SIG-M5 treated with dmso at 0.1 percent for 504 hours (cell line): ENCODE results near the gene KIRREL3.
A peak's percentile ranks its signal among the peaks of the same experiment; 100 is the strongest.

ENCODE experiments used
- DNase-seq: peaks from one replicate; lab custom pipeline; 2025; ENCODE audit not compliant: unreplicated experiment; lab: John Stamatoyannopoulos, UW

KIRREL3 gene

DNA sequence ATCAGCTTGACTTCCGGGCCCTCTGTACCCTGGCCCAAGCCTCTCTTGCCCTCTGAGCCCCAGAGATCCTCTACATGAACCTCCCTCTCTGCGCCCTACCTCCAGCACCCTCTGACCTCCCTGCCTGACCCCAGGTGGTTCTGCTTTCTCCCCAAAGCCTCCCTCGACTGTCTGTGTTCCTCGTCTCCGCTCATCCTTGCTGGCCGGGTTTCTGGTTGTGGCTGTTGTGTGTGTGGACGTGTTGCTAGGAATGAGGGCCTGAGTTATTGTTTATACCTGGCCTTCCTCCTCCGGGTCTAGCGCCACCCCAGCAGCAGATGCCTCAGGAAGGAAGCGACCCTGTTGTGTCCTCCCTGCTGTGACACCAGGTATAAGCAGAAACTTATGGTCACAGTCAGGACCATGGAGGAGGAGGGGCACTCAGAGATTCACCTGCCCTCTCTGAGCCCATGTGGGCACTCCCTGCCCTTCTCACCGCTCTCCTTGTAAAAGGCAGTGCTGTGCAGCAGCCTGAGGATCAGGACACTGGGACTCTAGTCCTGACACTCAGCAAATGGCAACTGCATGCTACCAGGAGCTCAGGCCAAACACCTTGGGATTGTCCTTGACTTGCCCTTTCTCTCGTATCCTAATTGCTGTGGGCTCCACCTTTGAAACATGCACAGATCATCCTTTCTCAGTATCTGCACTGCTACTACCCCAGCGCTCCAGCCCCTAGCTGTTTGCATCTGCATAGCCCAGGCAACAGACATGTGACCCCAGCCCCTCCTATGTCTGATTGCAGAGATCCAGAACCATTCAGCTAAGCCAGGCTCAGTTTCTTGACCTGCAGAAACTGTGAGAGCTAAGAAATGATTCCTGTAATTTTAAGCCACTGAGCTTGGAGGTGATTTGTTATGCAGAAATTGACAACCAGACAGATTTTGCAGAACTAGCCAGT is 505.0 kb downstream of the KIRREL3 start:
- DNase-seq = no peak

DNA sequence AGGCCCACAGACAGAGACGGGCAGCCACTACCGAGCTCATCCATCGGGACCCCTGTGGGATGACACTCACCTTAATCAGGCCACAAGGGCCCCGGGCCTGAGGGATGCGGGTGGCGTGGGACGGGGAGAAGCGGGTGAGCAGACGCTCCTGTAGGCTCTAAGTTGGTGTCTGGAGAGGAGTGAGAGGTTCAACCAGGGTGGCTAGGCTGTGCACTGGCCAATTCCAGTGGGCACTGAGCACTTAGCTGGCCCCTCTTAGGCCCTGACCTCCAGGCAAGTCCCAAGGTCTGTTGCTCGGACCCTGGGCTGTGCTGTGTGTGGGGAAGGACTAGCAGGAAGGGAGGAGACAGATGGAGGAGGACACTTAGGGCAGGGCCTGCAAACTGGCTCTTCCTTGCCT is 505.7 kb downstream of the KIRREL3 start:
- DNase-seq = no peak

DNA sequence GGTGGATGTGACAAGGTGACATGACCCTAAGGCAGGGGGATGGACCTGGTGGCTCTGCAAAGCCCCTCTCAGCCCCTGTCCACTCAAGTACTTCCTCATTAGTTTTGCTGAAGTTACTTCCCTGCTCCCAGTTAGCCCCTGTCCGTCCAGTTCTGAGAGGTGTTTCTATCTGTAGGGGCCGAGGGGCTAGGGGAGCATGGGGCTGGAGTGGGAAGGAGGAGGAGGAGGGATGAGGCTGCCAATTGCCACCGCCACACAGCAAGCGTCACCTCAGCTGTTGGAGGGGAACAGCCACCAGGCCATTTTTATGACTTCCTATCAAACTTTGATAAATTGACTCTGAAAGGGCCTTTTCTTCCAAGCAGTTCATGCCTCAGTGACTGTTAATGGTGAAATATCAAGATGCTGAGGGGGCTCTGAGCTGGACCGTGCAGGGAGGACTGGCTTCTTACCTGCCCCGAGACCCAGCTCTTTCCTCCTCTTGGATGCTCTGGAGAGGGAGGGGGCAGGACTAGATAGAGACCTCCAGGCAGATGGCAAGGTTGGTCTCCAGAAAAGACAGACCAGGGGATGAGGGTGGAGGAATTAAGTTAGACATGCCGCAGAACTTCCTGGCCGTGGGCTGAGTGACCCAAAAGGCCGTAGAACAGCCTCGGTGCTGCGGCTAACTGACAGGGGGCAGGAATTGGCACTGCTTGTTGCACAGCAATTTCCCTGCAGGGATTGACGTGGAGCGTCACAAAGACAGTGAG is 508.1 kb downstream of the KIRREL3 start:
- no peak for DNase-seq

DNA sequence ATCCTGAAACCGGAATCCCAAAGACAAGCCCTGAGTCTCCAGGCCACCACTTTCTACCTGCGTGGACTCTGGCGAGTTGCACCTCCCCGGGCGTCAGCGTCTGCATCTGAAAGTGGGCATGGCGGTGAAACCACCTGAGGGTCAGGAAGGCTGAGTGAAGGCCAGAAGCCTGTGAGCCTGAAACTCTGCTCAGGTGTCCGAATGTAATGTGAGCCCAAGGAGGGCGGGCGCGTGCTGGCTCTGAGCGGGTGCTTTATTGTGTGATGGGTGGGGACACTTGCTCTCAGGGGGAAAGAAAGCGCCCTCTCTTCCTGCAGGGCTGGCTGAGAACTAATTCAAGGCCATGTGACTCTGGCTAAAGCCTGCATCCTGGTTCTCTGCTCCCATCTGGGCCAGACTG is 509.5 kb downstream of the KIRREL3 start:
- DNase-seq = no peak

GRCh38 chr11:126489836-126490660 is 510.5 kb downstream of the KIRREL3 start:
- no peak for DNase-seq

- DNase-seq = no peak
Observed at GRCh38 chr11:126488591-126489370, 511.8 kb downstream of the KIRREL3 start.

DNA sequence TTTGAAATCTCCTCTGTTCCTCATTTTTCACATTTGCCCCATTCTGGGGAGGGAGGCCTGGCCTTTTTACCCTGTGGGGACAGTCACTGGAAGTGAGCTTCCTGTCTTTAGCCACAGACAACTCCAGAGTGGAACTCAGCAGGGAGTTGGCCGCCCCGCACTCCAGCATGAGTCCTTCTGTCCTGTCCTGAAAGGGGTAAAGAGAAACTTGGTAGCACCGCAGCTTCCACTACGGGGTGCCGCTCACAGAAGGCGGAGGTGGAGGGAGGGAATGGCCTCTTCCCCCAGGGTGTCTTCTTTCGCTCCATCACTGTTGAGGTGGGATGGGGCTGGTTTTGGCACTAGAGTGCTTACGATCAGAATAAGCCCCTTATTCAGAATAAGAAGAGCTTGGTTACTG is 512.9 kb downstream of the KIRREL3 start:
- no peak for DNase-seq

- DNase-seq = no peak
Observed at GRCh38 chr11:126485986-126486635, 514.5 kb downstream of the KIRREL3 start.

DNA sequence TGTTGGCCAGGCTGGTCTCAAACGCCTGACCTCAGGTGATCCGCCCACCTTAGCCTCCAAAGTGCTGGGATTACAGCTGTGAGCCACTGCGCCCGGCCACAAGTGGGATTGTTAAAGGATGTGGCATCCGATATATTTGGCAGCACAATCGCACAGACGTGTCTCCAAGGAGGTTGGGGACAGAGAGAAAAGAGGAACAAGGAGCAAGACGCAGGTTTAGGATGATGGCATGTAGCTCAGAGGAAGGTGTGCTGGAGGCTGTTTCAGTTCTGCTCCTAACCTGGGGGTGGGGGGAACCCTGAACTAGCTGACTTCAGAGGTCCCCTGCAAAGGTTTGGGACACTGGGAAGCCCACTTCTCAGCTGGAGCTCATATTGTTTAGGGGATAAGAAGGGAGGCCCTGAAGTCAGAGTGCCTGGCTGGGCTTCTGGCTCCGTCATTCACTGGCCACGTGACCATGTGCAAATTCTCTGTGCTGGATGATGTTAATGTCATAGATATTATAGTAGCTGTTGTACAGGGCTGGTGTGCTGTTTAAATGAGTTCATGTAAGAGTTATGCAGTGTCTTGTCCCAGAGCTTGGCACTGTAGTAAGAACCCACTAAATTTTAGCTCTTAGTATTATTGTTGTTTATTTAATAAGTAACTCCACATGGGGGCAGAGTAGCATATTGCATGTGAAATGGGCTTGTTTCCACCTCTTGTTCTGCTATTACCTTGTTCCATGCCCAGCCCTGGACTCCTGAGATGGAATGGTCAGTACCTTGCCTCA is 515.4 kb downstream of the KIRREL3 start:
- peak; percentile 15 for DNase-seq

- no peak for DNase-seq
Observed at GRCh38 chr11:126484266-126484665, 516.3 kb downstream of the KIRREL3 start.

GRCh38 chr11:126483621-126484195 is 516.9 kb downstream of the KIRREL3 start:
- DNase-seq = no peak

- DNase-seq = no peak
Observed at GRCh38 chr11:126482586-126483108, 517.9 kb downstream of the KIRREL3 start.

DNA sequence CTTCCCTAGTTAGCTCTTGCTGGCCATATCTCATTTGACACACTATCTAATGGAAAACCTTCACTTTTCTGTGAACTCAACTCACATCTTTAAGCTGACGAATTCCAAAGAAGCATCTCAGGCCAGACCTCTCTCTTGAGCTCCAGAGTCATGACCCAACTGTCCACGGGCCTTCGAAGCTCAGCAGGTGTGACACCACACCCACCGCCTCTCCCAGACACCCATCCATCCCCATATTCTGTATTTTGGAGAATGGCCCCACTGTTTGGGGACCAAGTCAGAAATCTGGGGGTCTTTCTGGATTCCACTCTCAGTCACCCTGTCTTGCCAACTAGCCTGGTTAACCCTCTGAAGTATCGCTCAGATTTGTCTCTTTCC is 519.3 kb downstream of the KIRREL3 start:
- no peak for DNase-seq

- DNase-seq = peak; percentile 83
Observed at GRCh38 chr11:126480410-126481302, 519.9 kb downstream of the KIRREL3 start.

GRCh38 chr11:126480015-126480409 is 520.6 kb downstream of the KIRREL3 start:
- no peak for DNase-seq

DNA sequence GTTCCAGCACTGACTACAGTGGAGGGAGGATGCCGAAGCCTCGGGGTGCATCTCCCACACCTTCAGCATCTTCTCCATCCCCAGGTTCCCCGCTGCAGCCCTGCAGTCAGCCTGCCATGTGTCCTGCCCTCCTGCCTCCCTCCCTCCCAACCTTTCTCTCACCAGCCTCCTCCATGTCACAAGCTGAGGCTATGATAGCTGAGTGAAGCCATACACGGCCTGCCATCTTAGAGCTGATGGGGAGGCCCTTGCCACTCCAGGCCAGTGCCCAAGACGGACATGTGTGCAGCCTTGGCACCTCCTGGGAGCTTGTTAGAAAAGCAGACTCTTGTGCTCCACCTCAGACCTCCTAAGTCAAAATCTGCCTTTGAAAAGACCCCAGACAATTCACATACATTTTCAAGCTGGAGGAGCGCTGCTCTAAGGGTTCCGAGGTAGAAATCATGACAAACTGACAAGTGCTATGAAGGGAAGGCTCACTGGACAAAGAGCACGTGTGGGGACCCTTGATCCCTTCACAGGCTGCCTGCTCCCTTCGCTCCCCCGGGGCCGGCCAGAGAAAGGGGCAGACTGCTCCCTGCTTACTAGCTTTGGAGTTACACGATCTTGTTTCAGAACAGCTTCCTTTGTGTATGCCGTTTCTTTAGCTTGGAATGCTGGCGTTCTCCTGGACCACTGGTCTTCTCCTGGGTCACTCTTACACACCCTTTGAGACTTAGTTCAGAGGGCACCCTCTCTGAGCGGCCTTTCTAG is 521.2 kb downstream of the KIRREL3 start:
- no peak for DNase-seq

GRCh38 chr11:126478466-126478865 is 522.1 kb downstream of the KIRREL3 start:
- no peak for DNase-seq
